Midbrain (tissue), 1 donor: ENCODE data around the gene GSTM3.
"Not testable (repeated sequence)": the region's sequence is repeated elsewhere in the genome, so short reads cannot be mapped to it uniquely, and the experiment has no call there.

Experiments
- DNase-seq: peaks from one replicate; lab custom pipeline; 2025; lab: John Stamatoyannopoulos, UW

GSTM3 gene

DNA sequence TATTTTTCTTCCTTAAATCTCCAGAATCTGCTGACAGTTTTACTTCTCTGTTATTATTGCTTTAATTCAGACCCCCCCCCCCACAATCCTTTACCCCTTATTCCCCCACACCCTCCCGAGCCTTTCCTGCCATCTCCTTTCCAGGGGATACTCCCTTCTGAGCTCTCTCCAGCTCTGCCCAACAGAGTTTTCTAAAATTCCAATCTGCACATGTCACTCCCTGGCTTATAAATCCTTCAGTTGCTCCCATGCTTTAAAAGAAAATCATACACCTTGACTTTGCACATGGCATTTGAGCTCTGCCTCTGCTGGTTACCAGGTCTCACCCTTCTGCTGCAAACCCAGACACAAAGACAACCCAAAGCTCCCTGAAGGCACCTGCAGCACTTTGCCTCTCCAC is 34.6 kb upstream of the GSTM3 start:
- DNase-seq = no peak

- no peak for DNase-seq
Measured at GRCh38 chr1:109773900-109774485, 33.2 kb upstream of the GSTM3 start.

DNA sequence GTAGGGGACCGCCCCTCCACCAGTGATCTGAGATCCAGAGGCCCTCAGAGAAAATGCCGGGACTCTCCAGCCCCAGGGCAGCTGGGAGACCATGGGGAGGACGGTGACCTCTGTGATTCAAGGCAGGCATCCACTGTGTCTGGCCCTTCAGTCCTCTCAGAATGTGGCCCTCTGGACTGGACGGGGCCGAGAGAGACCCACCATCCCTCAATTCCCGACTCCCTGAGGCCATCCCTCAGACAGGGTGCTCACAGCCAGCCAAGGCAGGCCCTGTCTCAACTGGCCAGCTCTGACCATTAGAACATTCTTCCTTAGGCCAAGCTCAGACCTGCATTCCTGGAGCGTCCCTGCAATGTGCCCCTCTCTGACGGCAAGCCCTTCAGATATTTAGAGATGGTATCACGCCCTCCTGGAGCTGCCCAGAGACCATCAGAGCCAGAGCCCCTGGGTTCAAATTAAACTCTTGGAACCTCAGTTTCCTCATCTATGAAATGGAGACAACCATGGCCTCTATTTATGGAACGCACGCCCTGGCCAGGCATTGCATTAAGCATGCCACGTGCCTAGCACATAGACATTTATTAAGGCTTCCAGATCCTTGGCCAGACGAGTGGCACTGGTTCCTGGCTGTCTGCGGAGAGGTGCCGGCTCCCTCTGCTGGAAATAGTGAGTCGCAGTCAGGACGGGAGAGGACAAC is 32.5 kb upstream of the GSTM3 start:
- DNase-seq = peak; percentile 78

DNA sequence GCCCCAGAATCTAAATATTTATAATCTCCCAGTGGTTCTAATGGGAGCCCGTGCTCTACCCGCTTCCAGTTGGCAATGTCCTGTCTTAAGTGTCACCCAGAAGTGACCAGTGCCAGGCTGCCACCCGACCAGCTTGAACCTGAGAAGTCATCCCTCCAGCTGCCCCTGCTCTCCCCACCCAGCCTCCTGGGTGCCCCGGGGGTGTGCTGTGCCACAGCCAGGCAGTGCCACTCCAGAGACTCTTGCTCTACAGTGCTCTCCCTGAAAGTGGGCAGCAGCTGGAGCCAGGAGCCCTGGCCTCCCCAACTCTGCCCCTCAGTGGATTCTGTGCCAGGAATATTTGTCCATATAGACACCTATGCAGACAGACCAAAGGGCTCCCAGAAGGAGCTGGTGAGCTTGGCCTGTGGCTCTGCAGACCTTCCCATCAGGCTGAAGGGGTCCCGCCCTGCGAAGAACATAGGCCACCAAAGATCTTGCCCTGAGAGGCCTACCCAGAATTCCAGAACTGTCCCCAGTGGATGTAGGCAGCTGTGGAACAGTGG is 31.9 kb upstream of the GSTM3 start:
- no peak for DNase-seq

- no peak for DNase-seq
Measured at GRCh38 chr1:109771712-109772657, 31.1 kb upstream of the GSTM3 start.

GRCh38 chr1:109770331-109771095 is 29.7 kb upstream of the GSTM3 start:
- peak; percentile 78 for DNase-seq

GRCh38 chr1:109769330-109770078 is 28.7 kb upstream of the GSTM3 start:
- no peak for DNase-seq

DNA sequence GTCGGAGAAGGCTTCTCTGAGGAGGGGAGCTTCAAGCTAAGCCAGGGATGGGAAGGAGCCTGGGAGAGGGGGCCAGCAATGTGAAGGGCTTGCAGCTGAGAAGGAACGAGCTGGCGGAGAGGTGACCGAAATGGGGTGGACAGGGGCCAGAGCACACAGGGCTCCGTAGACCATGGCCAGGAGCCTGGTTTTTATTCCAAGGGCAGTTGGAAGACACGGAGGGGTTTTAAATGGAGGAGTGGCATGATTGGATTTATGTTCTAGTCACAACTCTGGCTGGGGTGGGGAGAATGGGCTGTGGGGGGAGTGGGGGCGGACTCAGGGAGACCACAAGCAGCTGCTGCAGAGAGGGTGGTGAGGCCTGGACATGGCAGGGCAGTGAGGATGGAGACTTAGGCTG is 28.0 kb upstream of the GSTM3 start:
- no peak for DNase-seq

GRCh38 chr1:109768335-109768650 is 27.5 kb upstream of the GSTM3 start:
- DNase-seq = no peak

DNA sequence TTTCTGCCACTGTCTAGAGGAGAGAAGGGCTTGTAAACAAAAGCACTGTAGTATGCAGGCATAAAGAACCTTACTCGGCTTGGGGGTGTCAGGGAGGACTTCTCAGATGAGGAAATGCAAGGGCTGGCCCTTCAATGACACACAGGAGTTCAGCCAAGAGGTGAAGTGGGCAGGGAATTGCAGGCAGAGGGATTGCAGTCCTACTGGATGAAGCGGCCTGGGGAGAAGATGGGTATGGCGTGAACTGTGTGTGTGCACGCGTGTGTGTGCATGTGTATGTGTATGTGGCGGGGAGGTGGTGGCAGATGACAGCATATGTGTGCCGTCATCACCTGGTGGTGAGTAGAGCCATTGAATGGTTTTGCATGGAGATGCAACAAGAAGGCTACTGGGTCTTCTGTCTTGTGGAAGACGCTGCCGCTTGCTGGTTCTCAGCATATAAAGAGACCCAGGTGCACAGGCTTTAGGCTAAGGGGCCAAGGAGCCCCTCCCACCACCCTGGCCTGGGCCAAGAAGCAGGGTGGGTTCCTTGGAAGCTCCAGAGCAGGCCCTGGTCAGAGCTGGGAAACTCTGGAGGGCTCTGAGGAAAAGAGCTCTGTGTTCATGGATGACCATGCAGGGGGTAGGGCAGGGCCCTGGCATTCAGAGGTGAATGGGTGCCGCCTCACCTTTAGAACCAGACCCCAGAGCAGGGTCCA is 26.9 kb upstream of the GSTM3 start:
- DNase-seq = no peak

GRCh38 chr1:109766991-109767636 is 26.3 kb upstream of the GSTM3 start:
- not testable (repeated sequence) for DNase-seq

DNA sequence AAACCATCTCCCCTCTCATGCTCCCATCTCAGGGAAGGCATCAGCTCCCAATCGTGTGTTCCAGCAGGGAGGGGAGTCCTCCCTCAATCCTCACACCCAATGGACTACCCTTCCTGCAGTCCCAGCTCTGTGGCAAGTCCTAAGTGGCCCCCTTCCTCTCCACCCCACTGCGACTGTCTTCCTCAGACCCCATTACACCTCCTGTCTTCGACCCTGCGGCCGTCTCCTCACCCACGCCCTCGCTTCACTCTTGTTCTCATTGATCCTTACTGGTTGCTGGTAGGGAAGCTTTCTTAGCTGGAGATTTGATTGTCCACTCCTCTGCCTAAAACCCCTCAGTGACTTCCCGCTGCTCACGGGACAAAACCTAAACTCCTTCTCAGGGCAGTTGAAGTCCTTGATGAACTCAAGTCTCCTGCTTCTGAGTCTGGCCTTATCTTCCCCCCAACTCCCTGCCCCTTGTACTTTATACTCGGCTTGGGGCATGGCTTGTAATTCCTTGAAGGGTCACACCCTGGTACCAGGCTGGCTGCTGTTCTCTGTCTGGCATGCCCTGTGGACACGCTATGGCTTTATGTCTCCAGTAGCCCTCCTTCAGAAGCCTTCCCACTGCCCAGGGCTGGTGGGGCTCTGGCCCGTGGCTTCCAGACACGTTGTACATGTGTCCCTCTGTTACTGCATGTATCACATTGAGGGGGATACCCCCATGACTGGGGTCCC is 25.2 kb upstream of the GSTM3 start:
- DNase-seq = no peak

DNA sequence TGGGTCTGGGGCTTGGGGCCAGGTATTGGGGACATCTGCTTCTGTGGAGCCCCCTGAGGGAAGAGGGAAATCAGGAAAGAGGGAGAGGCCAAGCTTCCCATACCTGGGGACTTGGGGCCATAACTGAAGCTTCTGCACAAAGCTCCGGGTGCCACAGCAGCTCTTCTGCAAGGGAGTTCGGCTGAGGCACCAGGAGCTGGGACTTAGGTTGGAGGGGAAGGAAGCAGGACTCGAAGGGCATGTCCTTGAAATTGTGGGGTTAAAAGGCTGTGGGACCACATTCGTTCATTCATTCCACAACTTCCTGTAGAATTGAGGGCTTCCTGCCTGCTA is 24.6 kb upstream of the GSTM3 start:
- no peak for DNase-seq

- DNase-seq = no peak
Measured at GRCh38 chr1:109764561-109765482, 24.0 kb upstream of the GSTM3 start.

- DNase-seq = no peak
Measured at GRCh38 chr1:109763646-109764415, 23.0 kb upstream of the GSTM3 start, which contains the start of gene EPS8L3. Gene EPS8L3 (minus strand): TSS chr1:109763923. CDS start chr1:109761749, 2,174 bp downstream.

DNA sequence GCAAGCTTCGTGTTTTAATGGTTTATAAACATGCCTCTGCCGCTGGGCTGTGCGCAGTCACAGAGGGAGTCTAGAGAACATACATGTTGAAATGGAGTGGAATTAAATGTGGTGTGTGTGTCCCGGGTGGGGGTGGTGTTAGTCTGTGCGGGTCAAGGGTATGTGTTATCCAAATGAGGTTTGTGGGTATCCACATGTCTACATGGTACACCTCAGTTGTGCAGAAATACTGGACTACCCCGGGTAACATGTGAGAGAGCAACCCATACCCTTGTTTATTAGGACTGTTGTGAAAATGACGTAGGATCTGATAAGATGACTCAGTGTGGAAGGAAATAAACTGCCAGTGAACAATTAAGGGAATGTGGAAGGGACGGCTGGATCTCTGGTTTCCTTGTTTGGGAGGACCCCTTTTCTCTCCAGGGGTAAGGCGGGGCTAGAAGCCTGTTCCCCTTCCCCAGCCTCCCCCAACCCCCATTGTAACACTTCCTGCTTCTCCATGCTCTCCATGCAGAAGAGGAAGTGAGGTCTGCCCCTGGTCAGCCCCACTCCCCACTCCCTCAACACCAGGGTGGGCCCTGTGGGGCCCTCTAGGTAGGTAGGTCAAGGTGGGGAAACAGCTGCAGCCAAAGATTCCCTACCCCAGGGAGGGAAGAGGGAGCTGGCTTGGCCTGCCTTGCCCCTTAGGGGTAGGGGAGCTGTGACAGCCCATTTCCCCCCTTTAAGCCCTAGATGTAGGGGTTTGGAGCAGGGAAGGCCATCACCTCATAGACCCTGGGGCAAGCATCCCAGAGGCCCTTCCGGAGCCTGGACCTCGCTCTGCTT is 22.2 kb upstream of the GSTM3 start:
- no peak for DNase-seq
